ENCODE measurements around the gene SETDB1.

Gene SETDB1

DNA sequence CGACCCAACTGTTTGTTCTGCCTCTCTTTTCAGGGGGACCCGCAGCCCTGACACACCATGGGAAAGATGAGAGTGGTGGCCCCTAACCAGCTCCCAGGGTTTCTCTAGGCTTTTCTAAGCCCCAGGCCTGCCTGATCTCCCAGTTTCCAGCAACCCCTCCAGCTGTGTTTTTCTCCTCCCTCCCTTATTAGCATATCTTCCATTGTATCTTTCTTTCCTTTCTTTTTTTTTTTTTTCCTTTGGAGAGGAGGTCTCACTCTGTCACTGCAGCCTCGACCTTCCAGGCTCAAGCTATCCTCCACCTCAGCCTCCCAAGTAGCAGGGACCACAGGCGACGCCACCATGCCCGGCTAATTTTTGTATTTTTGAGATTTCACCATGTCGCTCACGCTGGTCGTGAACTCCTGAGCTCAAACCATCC lies 50.2 kb downstream of the SETDB1 start:
- no peak for DNase-seq (ENCODE audit: low spot score)

DNA sequence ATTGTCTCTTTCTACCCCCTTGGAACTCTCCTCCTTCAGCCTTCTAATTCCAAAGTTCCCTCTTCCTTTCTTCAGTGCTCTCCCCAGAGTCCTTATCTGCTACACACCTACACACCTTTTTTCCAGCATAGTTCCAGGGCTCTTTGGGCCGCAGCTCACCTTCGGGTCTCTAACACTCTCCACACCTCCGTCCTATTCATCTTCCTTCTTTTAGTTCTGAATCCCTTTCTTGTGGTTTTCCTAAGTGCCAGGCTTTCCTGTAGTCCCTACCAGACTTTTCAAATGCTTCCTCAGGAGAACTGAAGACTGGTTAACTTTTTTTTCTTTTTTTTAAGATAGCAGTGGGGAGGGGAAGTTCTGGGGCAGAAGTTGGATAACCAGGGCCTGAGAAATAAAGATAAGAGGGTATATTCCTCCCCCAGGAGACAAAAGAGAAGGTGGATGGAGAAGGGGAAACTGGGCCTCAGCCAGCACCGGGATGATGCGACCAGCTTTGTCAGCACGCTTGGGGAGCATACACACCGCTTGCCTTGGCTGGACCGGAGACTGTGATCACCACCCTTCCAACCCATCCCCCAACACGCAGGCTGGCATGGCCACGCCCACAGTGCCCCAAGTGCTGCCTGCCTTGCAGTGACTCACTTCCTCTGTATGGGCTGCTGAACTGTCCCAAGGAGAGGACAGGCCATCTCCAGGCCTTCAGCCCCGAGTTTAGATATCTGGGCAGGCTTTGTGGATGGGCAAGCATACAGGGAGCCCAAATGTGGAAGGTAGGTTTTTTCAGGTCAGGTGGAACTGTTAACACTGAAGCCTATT lies 50.9 kb downstream of the SETDB1 start:
- DNase-seq (ENCODE audit: low spot score) = peak; percentile 80

DNA sequence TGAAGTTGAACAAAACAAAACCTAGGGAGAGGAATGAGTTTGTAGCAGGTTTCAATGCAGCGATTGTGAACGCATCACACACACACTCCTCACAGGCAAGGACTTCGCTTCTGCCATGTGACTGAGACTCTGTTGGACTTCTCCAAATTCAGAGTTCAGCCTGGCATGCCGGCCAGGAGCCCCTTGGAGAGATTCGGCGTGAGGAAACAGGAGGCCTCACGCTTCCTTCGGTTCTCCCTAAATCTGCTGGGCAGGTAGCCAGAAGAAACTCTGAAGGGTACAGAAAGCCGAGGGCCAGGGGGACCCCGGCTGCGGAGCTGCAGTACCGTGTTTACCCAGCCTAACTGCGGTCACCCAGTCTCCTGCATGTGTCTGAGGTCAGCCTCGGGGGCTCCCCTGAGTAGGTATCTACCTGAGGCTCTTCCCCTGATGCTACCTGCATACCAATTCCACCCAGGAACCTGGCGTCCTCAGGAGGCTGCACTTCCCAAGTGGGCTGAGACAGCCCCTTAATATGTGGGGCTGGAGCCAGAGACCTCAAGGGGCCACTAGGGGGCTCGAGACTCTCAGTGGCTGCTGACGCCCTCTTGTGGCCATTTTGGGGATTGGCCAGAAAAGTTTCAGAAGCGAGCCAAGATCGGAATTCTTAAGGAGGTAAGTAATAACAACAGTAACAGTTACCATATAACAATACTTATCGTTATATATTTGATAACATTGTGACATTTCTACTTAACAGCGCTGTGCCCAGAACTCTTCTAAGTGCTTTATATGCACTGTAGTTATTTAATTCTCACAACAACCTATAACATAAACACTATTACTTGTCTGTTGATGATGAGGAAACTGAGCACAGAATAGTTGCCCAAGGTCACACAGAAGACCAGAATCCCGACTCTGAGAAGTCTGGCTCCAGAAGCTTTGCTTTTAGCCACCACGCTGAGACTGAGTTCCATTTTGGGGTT lies 53.2 kb downstream of the SETDB1 start:
- DNase-seq (ENCODE audit: low spot score) = peak; percentile 92

DNA sequence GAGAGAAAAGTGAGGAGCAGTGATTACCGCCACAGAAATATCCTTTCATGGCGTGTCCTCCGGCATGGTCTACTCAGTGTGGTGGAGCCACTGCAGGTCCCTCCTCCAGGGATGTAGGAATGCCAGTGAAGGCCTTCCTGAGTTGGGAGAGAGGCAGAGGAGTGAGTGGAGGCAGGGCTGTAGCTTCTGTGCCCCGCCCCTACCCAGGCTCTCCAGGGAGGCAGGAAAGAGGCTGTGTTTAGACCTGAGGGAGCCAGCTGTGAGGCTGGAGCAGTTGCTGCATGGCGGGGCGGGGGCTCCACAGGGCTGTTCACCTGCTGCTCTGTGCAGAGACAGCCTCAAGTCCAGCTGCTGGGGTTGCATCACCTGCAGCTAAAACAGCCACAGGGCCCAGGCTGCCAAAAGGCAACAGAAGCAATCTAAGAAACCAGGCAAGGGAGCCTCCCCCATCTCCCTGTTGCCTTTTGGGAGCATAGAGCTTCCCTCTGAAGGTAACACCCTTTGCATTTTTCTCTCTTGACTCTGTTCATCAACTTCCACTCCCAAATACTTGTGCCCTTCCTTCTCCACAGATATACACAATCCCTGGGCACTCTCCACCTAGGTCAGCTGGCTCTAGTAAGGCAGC lies 55.1 kb downstream of the SETDB1 start:
- no peak for DNase-seq (ENCODE audit: low spot score)

DNA sequence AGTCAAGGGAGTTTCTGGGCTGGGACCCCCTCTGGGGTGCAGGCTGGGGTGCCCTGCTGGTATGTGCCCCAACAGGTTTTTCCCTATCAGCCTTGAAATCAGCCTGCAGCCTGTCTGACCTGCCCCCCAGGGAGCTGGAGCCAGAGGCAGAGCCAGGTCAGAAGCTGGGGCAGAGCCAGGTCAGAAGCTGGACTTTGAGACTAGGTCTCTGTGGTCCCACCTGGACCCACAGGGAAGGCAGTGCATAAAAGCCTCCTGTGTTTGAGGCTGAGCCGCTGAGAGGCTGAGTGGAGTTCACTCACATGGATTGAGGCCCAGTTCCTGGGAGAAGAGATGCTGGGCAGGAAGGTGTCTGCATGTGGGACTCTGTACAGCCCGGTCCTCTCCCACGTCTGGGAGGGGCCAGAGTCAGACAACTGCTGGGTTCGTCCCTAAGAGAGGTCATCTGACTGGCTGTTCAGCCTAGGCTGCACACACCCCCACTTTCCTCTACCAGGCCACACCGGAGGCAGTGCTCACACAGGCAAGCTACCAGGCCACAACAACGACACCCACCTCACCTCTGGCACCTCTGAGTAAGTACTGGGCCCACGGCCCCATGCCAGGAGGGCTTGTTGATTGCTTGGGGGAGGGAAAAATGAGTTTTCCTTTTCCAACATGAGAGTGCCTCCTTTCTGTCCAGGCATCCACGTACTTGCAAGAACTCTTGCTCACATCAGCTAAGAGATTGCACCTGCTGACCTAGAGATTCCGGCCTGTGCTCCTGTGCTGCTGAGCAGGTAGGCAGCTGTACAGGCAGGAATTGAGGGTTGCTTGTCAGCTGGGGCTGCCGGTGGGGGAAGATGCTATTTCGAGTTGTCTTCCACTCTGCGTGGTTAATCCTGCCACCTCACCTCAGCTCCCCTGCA lies 55.9 kb downstream of the SETDB1 start, which contains the start of gene ANXA9:
ANXA9 (plus strand) TSS at position 488 of the 908 bp plus-strand sequence. CDS start 814 bp downstream, outside the sequence.
- DNase-seq (ENCODE audit: low spot score) = no peak

- DNase-seq (ENCODE audit: low spot score) = no peak
These were observed 59.1 kb downstream of the SETDB1 start for GRCh38 chr1:150985179-150985825.

DNA sequence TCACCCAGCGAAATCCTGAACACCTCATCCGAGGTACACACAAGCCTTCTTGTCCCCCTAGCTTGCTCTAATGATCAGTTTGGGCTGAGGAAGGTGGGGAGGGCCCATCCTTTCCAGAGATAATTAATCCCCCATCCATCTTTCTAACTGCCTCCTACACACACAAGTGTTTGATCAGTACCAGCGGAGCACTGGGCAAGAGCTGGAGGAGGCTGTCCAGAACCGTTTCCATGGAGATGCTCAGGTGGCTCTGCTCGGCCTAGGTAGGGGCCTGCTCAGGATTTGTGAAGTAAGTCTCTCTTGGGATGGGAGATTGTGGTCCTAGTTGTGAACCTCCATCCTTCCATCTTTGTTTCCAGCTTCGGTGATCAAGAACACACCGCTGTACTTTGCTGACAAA lies 61.8 kb downstream of the SETDB1 start:
- no peak for DNase-seq (ENCODE audit: low spot score)

- no peak for DNase-seq (ENCODE audit: low spot score)
These were observed 66.5 kb downstream of the SETDB1 start for GRCh38 chr1:150992626-150993025.

DNA sequence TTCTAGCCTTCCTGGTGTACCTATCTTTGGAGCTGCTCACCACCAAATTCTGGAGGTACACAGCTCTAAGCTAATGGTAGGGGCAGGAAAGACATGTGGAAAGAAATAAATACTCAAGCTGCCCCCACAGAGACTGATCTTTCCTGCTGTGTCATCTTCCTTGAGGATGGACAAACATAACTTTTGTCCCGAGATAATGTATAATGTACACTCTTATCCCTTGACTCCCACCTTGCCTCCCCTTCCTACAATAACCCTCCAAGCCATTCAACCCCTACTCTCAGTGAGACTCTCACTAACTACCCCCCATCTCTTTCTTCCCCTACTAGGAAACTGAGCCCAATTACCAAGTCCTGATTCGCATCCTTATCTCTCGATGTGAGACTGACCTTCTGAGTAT lies 68.1 kb downstream of the SETDB1 start:
- DNase-seq (ENCODE audit: low spot score) = no peak

GRCh38 chr1:150995460-150995859 lies 69.3 kb downstream of the SETDB1 start:
- DNase-seq (ENCODE audit: low spot score) = no peak

- DNase-seq (ENCODE audit: low spot score) = peak; percentile 49
These were observed 69.7 kb downstream of the SETDB1 start for GRCh38 chr1:150995896-150996295.

DNA sequence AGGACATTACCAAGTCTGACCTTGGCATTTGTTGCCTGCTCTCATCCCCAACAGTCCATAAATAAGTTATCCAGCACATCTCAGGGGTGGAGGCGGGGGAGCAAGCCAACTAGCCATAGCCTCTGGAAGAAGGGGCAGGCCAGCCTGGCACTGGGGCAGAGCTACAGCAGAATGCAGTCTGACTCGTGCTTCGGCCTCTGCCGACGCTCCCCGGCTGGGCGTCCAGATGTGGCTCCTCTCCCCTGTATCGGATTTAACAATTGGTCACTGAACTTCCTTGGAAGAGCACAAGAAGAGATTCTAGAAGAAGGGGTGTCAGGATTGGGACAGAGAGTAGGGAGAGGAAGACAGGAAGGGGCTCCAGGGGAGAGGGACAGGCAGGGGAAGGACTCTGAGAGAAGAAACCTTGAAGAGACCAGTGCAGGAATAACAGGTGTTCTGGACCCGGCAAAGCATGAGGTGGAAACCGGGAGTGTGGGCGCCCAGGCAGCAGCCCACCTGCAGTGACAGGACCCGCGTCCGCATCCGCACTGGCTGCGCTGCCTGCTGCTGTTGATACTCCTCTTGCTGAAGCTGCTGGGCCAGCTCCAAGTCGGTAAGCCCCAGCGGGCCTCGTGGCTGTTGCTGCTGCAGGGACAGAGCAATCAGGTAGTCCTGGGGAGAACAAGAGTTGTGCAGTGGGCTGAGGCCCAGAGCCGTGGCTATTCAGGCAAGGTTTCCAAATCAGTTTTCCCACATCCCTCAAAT lies 71.1 kb downstream of the SETDB1 start:
- DNase-seq (ENCODE audit: low spot score) = no peak

DNA sequence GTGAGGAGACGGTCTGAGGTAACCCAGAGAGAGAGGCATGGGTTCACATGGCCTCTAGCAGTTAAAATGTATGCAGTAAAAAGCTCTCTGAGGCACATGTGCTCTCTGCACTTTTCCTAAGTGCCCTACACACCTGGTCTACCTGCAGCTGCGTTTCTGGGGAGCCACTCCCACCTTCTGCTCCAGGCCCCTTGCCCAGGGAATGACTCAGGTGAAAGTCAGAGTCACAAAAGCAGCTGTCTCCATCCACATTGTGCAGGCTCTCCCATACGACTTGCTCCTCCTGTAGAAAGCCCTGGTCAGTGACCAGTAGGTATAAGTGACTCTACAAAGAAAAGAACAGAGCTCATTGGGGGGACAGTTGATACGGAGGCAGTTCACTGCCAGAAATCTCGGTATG lies 71.8 kb downstream of the SETDB1 start:
- no peak for DNase-seq (ENCODE audit: low spot score)

DNA sequence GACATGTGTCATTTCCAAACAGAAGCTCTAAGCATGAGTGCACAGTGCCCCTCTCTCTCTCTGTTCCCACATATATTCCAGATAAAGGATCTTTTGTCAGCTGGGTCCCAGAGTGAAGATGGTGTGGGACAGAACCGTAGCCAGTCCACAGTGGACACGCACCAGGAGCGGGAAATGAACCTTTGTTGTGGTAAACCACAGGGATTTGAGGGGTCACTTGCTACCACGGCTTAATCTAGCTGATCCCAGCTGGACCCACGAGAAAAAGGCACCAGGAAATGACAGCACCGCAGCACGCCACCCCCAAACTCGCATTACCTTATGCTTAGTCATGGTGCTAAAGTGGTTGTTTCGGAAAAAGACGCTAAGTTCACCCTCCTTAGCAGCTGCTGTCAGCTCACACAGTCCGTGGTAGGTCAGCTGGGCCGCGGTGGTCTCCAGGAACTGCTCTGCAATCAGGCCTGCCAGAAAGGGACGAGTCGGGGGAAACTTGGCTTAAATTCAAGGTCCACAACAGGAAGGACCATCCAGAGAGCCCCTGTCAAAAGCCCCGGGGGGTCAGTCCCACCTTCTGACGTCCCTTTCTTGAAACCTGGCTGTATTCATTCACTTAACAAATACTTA lies 73.0 kb downstream of the SETDB1 start:
- DNase-seq (ENCODE audit: low spot score) = no peak

- DNase-seq (ENCODE audit: low spot score) = no peak
These were observed 73.8 kb downstream of the SETDB1 start for GRCh38 chr1:150999926-151000325.

GRCh38 chr1:151000408-151000807 lies 74.2 kb downstream of the SETDB1 start:
- DNase-seq (ENCODE audit: low spot score) = no peak

GRCh38 chr1:151001602-151002001 lies 75.4 kb downstream of the SETDB1 start:
- DNase-seq (ENCODE audit: low spot score) = no peak

DNA sequence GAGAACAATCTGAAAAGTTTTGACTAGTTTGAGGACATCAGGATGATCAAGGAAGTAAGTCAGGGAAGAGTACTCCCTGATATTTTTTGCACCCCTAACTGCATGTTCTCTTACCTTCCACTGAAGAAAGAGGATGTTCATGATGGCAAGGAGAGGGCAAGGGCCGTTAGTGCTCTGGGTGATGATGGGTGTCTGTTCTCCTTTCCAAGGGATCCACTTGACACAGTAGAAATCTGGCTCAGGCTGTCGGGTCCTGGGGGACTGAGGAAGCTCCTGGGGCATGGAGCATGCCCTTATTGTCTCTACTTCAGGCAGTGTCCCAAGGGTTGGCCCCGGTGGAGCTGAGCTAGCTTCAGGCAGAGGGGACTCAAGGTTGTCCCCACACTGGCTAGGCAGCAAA lies 75.9 kb downstream of the SETDB1 start:
- DNase-seq (ENCODE audit: low spot score) = no peak

DNA sequence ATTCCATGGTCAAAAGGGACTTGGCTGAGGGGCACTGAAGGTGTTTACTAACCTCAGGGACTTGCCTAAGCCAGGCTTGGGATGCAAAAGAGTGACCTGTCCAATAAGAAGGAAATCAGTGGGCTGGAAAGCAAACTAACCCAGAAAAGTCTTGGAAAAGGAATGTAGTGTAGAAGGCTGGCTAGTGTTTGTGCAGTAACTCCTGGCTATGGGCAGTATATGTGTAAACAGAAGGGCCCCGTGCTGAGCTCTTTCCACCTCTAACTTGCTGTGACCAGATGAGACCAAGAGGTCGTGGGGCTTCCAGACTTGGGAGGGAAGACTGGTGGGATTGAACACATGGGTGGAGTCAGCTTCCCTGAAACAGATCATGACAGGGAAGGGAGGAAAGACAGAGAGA lies 76.4 kb downstream of the SETDB1 start:
- DNase-seq (ENCODE audit: low spot score) = no peak

GRCh38 chr1:151003180-151003579 lies 77.0 kb downstream of the SETDB1 start:
- DNase-seq (ENCODE audit: low spot score) = no peak

Data from CD4-positive, alpha-beta T cell treated with Interleukin-15 for 4 hours (primary cell).